Hepatocyte (in vitro differentiated cells): ENCODE measurements around the gene COL24A1. TPM values are rescaled to one million over a fixed set of nuclear protein-coding genes. Genes with fewer than 3 reads are reported as not detected.
"Not testable (repeated sequence)": the region's sequence is repeated elsewhere in the genome, so short reads cannot be mapped to it uniquely, and the experiment has no call there.

ENCODE experiments used
- DNase-seq: peaks from one replicate; pipeline ENCODE4 v3.0.0-alpha.2; 2016; ENCODE audit warnings: low spot score
- H2AFZ ChIP-seq: fragments of 200-600 bp; sonication (generic); 2 replicates; pipeline ENCODE4 v1.6.0; 2016; ENCODE audit warnings: antibody characterized with exemption, mild to moderate bottlenecking
- H3K27ac ChIP-seq: fragments of 200-600 bp; sonication (generic); 2 replicates; pipeline ENCODE4 v1.5.1; 2016; ENCODE audit warnings: mild to moderate bottlenecking
- H3K27me3 ChIP-seq: fragments of 200-600 bp; sonication (generic); 2 replicates; pipeline ENCODE4 v1.6.1; 2016
- H3K36me3 ChIP-seq: fragments of 200-600 bp; sonication (generic); replicated peaks from 2 replicates; pipeline ENCODE4 v1.5.1; 2016; ENCODE audit warnings: low read depth; ENCODE audit not compliant: insufficient read depth
- H3K4me1 ChIP-seq: fragments of 200-600 bp; sonication (generic); 2 replicates; pipeline ENCODE4 v1.5.1; 2016; ENCODE audit warnings: mild to moderate bottlenecking, moderate library complexity; ENCODE audit not compliant: insufficient read depth
- H3K4me2 ChIP-seq: fragments of 200-600 bp; sonication (generic); 2 replicates; pipeline ENCODE4 v1.6.0; 2016
- H3K4me3 ChIP-seq: fragments of 200-600 bp; sonication (generic); 2 replicates; pipeline ENCODE4 v1.5.1; 2016; ENCODE audit warnings: mild to moderate bottlenecking
- H3K79me2 ChIP-seq: fragments of 200-600 bp; sonication (generic); 2 replicates; pipeline ENCODE4 v1.6.0; 2017; ENCODE audit warnings: mild to moderate bottlenecking
- H3K9me2 ChIP-seq: fragments of 200-600 bp; sonication (generic); replicated peaks from 2 replicates; pipeline ENCODE4 v1.6.0; 2017; ENCODE audit warnings: mild to moderate bottlenecking; ENCODE audit not compliant: insufficient read depth
- H3K9me3 ChIP-seq: fragments of 200-600 bp; sonication (generic); 2 replicates; pipeline ENCODE4 v1.5.1; 2016; ENCODE audit warnings: low read depth, mild to moderate bottlenecking
- H4K20me1 ChIP-seq: fragments of 200-600 bp; sonication (generic); 2 replicates; pipeline ENCODE4 v1.6.0; 2016; ENCODE audit warnings: mild to moderate bottlenecking; ENCODE audit not compliant: insufficient read depth, poor library complexity, severe bottlenecking
- EZH2 ChIP-seq: fragments of 200-600 bp; sonication (generic); IDR thresholded peaks from 2 replicates; pipeline ENCODE4 v1.6.1; 2016; ENCODE audit warnings: antibody characterized with exemption, mild to moderate bottlenecking, borderline replicate concordance
- EZH2phosphoT487 ChIP-seq: fragments of 200-600 bp; sonication (generic); IDR thresholded peaks from one replicate; pipeline ENCODE4 v1.6.1; 2018; ENCODE audit warnings: antibody characterized with exemption, mild to moderate bottlenecking, low read depth, moderate library complexity; ENCODE audit not compliant: unreplicated experiment, severe bottlenecking
- WGBS: methylation state at CpG from one replicate; pipeline ENCODE4 v1.1.6; 2016; ENCODE audit warnings: low lambda C conversion rate; ENCODE audit errors: missing lambda C conversion rate; 5-methylcytosine and 5-hydroxymethylcytosine counted together
- polyA plus RNA-seq: library from polyadenylated mRNA; unstranded; fragments of >200 nt; fragmentation: Nextera tagmentation; extraction: Ambion mirVana; gene quantifications from 2 replicates; pipeline ENCODE4 v1.2.1, GENCODE V29; 2016
- total RNA-seq: library from RNA; depleted of rRNA; stranded (reverse); fragments of >200 nt; gene quantifications from 2 replicates; pipeline ENCODE4 v1.2.3, GENCODE V29; 2014
- TF ChIP-seq, protein P1 (sequence below): fragments of 200-600 bp; sonication (generic); IDR thresholded peaks from 2 replicates; pipeline ENCODE4 v1.5.1; 2016; ENCODE audit warnings: antibody characterized with exemption, mild to moderate bottlenecking; ENCODE audit not compliant: poor library complexity

Gene COL24A1
- total and polyA plus RNA-seq, 2 experiments from 2014 or later = 2.4 to 2.7 TPM

DNA sequence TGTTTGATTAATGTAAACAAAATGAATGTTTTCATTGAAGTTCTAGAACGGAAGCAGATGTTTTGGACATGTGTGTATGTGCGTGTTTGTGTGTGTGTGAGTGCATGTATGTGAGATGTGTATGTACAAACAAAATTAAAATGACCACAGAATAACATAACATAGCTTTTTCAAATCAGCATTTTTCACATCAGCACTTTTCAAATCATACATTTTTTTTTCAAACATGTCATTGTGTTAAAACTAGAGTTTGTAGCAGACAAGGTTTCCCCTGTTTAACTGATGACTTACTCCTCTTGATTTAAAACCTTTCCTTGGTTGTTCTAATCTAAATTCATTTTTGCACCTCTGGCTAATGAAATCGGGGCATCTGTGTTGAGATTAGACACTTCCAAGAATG, 412.8 kb downstream of the COL24A1 start:
- H3K4me3 ChIP-seq = no peak overlapping the region
- no peak for DNase-seq
- no peak overlapping the region for H3K27ac ChIP-seq
- H3K9me2 ChIP-seq = no peaks in the 10 kb centered on the region
- no peak overlapping the region for H2AFZ ChIP-seq
- 90% methylated on average over 3 of the region's 3 CpGs for WGBS
- H3K79me2 ChIP-seq = no peaks in the 10 kb centered on the region
- TF ChIP-seq, protein P1, sequence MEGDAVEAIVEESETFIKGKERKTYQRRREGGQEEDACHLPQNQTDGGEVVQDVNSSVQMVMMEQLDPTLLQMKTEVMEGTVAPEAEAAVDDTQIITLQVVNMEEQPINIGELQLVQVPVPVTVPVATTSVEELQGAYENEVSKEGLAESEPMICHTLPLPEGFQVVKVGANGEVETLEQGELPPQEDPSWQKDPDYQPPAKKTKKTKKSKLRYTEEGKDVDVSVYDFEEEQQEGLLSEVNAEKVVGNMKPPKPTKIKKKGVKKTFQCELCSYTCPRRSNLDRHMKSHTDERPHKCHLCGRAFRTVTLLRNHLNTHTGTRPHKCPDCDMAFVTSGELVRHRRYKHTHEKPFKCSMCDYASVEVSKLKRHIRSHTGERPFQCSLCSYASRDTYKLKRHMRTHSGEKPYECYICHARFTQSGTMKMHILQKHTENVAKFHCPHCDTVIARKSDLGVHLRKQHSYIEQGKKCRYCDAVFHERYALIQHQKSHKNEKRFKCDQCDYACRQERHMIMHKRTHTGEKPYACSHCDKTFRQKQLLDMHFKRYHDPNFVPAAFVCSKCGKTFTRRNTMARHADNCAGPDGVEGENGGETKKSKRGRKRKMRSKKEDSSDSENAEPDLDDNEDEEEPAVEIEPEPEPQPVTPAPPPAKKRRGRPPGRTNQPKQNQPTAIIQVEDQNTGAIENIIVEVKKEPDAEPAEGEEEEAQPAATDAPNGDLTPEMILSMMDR = no peak
- no peak overlapping the region for H3K4me2 ChIP-seq
- H3K36me3 ChIP-seq = no peaks in the 10 kb centered on the region
- no peaks in the 10 kb centered on the region for H3K9me3 ChIP-seq
- no peaks in the 10 kb centered on the region for H3K27me3 ChIP-seq
- H4K20me1 ChIP-seq = no peaks in the 10 kb centered on the region
- no peaks in the 10 kb centered on the region for H3K4me1 ChIP-seq

DNA sequence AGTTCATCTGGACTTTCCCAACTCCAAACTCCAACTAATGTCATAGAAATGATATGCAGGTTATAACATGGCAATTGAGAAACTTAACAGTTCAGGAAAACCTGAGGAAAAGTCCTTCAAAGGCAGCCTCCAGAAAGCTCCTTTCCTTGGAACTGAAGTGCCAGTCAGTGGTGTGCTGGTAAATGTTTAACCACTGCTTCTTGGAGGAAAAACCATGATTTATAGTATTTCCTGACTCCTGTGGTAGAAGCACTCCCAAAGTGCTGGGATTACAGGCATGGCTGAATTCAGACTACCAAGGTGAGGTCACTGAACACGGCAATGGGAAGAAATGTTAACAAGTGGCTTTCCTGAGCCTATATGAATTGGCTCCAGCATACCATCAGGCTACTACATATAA, 421.6 kb downstream of the COL24A1 start:
- Histone ChIP-seq H3K27me3 (no peaks in the 10 kb centered on the region), H2AFZ (no peak overlapping the region), H3K27ac (no peak overlapping the region), H3K4me1 (no peaks in the 10 kb centered on the region), H3K9me2 (no peaks in the 10 kb centered on the region), H3K4me2 (peak overlapping the region; percentile 13), H4K20me1 (no peaks in the 10 kb centered on the region), H3K36me3 (no peaks in the 10 kb centered on the region), H3K4me3 (no peak overlapping the region), H3K79me2 (no peaks in the 10 kb centered on the region), H3K9me3 (no peaks in the 10 kb centered on the region)
- 72% methylated on average over 1 of the region's 1 CpG for WGBS
- TF ChIP-seq EZH2 (no peak), EZH2phosphoT487 (no peak)
- TF ChIP-seq, protein P1 = no peak
- DNase-seq = peak; percentile 22

DNA sequence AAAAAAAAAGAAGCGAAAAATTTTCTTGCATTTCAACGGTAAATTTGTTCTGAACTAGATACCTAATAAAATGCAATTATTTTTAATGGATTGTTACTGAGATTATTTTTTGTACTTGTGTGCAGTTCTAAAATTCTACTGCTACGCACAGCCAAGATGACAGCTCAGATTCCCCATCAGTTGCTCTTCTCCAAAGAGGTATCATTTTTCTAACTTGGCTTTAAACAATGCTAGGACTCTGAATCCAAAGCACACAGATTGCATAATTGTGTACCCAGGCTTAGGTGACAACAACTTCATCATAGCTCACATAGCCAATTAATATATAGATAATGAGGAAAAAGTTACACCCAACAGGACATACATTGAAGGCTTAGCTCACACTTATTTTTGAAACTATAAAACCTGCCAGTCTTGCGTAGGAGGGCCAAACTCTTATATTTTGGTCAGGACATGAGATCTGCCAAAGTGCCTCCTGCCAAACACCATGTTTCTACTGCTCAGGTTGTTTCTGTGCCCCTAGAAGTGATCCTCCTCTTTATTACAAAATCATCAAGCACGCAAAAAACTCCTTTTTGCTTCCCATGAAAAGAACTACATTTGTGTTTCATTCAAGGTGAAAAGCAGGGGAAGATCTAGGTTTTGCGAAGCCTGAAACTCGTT, 437.8 kb downstream of the COL24A1 start:
- TF ChIP-seq EZH2 (no peak), EZH2phosphoT487 (no peak)
- TF ChIP-seq, protein P1 = no peak
- peaks cover 5% of the 10 kb centered on the region for H3K9me3 ChIP-seq
- WGBS = 95% methylated on average over 7 of the region's 7 CpGs
- no peaks in the 10 kb centered on the region for H3K9me2 ChIP-seq
- H3K4me3 ChIP-seq = no peak overlapping the region
- DNase-seq = no peak
- H4K20me1 ChIP-seq = no peaks in the 10 kb centered on the region
- H2AFZ ChIP-seq = no peak overlapping the region
- no peaks in the 10 kb centered on the region for H3K27me3 ChIP-seq
- H3K36me3 ChIP-seq = no peaks in the 10 kb centered on the region
- no peak overlapping the region for H3K27ac ChIP-seq
- no peaks in the 10 kb centered on the region for H3K4me1 ChIP-seq
- H3K79me2 ChIP-seq = no peaks in the 10 kb centered on the region
- H3K4me2 ChIP-seq = no peak overlapping the region

DNA sequence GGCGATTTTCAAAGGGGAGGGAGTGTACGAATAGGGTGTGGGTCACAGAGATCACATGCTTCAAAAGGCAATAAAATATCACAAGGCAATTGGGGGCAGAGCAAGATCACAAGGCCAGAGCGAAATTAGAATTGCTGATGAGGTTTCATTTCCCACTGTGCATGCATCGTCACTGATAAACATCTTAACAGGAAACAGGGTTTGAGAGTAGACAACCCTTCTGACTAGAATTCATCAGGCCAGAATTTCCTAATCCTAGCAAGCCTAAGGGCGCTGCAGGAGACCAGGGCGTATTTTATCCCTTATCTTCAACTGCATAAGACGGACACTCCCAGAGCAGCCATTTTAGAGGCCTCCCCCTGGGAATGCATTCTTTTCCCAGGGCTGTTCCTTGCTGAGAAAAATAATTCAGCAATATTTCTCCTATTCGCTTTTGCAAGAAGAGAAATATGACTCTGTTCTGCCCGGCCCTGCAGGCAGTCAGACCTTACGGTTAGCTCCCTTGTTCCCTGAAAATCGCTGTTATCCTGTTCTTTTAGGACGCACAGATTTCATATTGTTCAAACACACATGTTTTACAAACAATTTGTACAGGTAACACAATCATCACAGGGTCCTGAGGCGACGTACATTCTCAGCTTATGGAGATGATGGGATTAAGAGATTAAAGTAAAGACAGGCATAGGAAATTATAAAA, 442.0 kb downstream of the COL24A1 start:
- 87% methylated on average over 14 of the region's 14 CpGs for WGBS
- not testable (repeated sequence) for H2AFZ ChIP-seq, H3K4me1 ChIP-seq, H3K4me2 ChIP-seq, H3K27ac ChIP-seq, H3K4me3 ChIP-seq, H3K9me2 ChIP-seq, DNase-seq, H3K79me2 ChIP-seq, H3K27me3 ChIP-seq, H3K36me3 ChIP-seq, H3K9me3 ChIP-seq, H4K20me1 ChIP-seq
